Measurements from ENCODE around the gene DOC2A.

DOC2A gene

GRCh38 chr16:30000735-30001631 lies 9.8 kb downstream of the DOC2A start:
- Histone ChIP-seq H3K9me3 (no peaks in the 10 kb centered on the region), H3K4me1 (peaks cover 0 to 11% (median 9%) of the 10 kb centered on the region in 4 donors), H3K27ac (no peak overlapping the region), H3K27me3 (no peaks in the 10 kb centered on the region), H3K36me3 (peaks cover 0 to 61% (median 35%) of the 10 kb centered on the region in 3 donors), H3K4me3 (no peak overlapping the region)
- DNase-seq, result no peak
- intact Hi-C loops (cut with DNase I; ENCODE audit: low total_unique reads), result loop anchor here (10.0 kb wide), 1 partner anchor 76 kb away; the partner anchor contains the start of gene KCTD13
- TF ChIP-seq CTCF (IDR thresholded peaks at IDR 0.05), result no peak

GRCh38 chr16:29999605-30000004 lies 11.2 kb downstream of the DOC2A start:
- no peak for TF ChIP-seq CTCF (IDR thresholded peaks at IDR 0.05)
- H3K4me3 ChIP-seq, result no peak overlapping the region
- peaks cover 0 to 55% (median 35%) of the 10 kb centered on the region in 3 donors for H3K36me3 ChIP-seq
- intact Hi-C loops (cut with DNase I; ENCODE audit: low total_unique reads), result loop anchor here (10.0 kb wide), 2 partner anchors 75 to 185 kb away; partner anchors contain the start of genes KCTD13, PAGR1 and PRRT2
- no peaks in the 10 kb centered on the region for H3K9me3 ChIP-seq
- DNase-seq, result no peak
- no peaks in the 10 kb centered on the region for H3K27me3 ChIP-seq
- peaks cover 0 to 14% (median 12%) of the 10 kb centered on the region in 4 donors for H3K4me1 ChIP-seq
- H3K27ac ChIP-seq, result no peak overlapping the region

DNA sequence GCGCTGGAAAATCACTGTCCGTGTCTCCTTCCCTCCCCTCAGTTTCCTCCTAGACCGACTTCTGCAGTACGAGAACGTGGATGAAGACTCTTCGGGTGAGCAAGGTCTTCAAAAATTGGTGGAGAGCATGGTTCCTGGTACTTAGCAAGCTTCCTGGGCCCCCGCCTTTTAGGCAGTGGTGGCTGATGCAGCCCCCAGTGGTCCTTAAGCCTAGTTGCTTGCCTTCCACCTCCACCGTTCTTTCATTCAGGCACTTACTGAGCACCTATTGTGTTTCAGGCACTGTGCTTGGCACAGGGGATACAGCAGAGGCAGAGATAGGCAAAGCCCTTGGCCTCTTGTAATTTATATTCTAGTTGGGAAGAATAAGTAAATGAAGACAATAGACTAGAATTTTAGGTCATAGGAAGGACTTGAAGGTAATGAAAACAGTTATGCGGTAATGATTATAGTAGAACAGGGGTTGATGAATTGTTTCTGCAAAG lies 14.0 kb downstream of the DOC2A start:
- peaks cover 0 to 23% (median 18%) of the 10 kb centered on the region in 4 donors for H3K4me1 ChIP-seq
- peak overlapping the region; percentile 66 to 75 for H3K4me3 ChIP-seq
- TF ChIP-seq CTCF (IDR thresholded peaks at IDR 0.05), result no peak
- H3K9me3 ChIP-seq, result no peaks in the 10 kb centered on the region
- H3K36me3 ChIP-seq, result peaks cover 10 to 53% (median 44%) of the 10 kb centered on the region in 3 donors
- no peaks in the 10 kb centered on the region for H3K27me3 ChIP-seq
- DNase-seq, result no peak
- intact Hi-C loops (cut with DNase I; ENCODE audit: low total_unique reads), result loop anchor here (10.0 kb wide), 1 partner anchor 182 kb away; the partner anchor contains the start of genes PAGR1 and PRRT2
- peak overlapping the region; percentile 87 to 95 for H3K27ac ChIP-seq

DNA sequence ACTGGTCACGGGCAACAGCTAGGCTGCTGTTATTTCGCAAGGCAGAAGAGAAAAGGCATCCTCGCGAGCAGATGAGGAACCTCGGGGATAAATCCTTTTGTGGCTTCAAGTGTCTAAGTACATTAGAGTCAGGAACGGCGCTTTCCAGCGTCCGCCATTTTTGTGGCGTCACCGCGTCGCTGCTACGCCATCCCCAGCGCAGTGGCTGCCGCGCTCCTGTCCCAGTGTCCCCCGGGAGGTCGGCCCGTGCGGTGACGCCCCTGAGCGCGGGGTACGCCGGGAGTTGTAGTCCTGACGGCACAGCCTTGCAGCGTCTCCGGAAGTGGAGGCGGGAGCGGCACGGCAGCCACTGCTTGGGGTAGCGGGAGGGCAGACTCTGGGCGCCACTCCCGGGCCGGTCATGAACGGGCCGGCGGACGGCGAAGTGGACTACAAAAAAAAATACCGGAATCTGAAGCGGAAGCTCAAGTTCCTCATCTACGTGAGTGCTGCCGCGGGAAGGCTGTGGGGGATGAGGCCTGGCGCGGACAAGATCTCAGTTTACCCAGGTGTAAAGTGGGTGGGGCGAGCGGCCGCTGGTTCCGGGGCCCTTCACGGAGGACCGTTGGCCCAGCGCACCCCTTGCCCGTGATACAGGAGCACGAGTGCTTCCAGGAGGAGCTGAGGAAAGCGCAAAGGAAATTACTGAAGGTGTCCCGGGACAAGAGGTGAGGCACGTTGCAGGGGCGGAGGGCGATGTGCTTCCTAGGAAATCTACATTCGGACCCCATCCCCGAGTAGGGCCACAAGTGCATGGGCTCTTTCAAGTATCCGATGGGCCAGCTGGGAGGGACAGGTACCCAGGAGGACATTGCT lies 14.7 kb downstream of the DOC2A start, which contains the start of gene INO80E:
TSS of gene INO80E (plus strand) at position 331 of the 855 bp plus-strand sequence. CDS start at position 401, 70 bp downstream.
- Histone ChIP-seq H3K4me1 (peaks cover 0 to 23% (median 18%) of the 10 kb centered on the region in 4 donors), H3K36me3 (peaks cover 12 to 53% (median 41%) of the 10 kb centered on the region in 3 donors), H3K4me3 (peak within 1 kb of the TSS; percentile 66 to 75), H3K27me3 (no peaks in the 10 kb centered on the region), H3K27ac (peak within 1 kb of the TSS; percentile 87 to 95), H3K9me3 (no peaks in the 10 kb centered on the region)
- TF ChIP-seq CTCF (IDR thresholded peaks at IDR 0.05), result no peak
- intact Hi-C loops (cut with DNase I; ENCODE audit: low total_unique reads), result loop anchor here (10.0 kb wide), 1 partner anchor 181 kb away; the partner anchor contains the start of genes PAGR1 and PRRT2
- peak; percentile 98 to 99 for DNase-seq

All from tibial artery (tissue), 4 donors.